HG02798 (cell line): Measurements from ENCODE around the gene ECE1.

Experiments used
- ATAC-seq: cut with Tn5 transposase; IDR thresholded peaks from one replicate; pipeline ENCODE4 v1.9.1; 2021; ENCODE audit warnings: mild to moderate bottlenecking; ENCODE audit not compliant: unreplicated experiment, poor library complexity

Gene ECE1

GRCh38 chr1:21257431-21258135 is 32.7 kb downstream of the ECE1 start:
- no peak for ATAC-seq

- no peak for ATAC-seq
Measured at GRCh38 chr1:21256776-21257175, 33.5 kb downstream of the ECE1 start.

- no peak for ATAC-seq
Measured at GRCh38 chr1:21255943-21256320, 34.3 kb downstream of the ECE1 start.

GRCh38 chr1:21255284-21255942 is 34.9 kb downstream of the ECE1 start:
- no peak for ATAC-seq

GRCh38 chr1:21254335-21254951 is 35.8 kb downstream of the ECE1 start:
- no peak for ATAC-seq

GRCh38 chr1:21251773-21252471 is 38.3 kb downstream of the ECE1 start:
- no peak for ATAC-seq

- no peak for ATAC-seq
Measured at GRCh38 chr1:21249940-21250493, 40.2 kb downstream of the ECE1 start.

- no peak for ATAC-seq
Measured at GRCh38 chr1:21247892-21248715, 42.2 kb downstream of the ECE1 start.

- no peak for ATAC-seq
Measured at GRCh38 chr1:21246905-21247642, 43.2 kb downstream of the ECE1 start.

- no peak for ATAC-seq
Measured at GRCh38 chr1:21245688-21246229, 44.5 kb downstream of the ECE1 start.

GRCh38 chr1:21244986-21245687 is 45.1 kb downstream of the ECE1 start:
- ATAC-seq: no peak

- ATAC-seq: no peak
Measured at GRCh38 chr1:21244154-21244553, 46.1 kb downstream of the ECE1 start.

GRCh38 chr1:21242846-21243245 is 47.4 kb downstream of the ECE1 start:
- ATAC-seq: no peak

GRCh38 chr1:21241771-21242581 is 48.3 kb downstream of the ECE1 start:
- ATAC-seq: no peak

- no peak for ATAC-seq
Measured at GRCh38 chr1:21240706-21241105, 49.6 kb downstream of the ECE1 start.

- ATAC-seq: no peak
Measured at GRCh38 chr1:21239221-21239620, 51.0 kb downstream of the ECE1 start.

GRCh38 chr1:21238141-21238800 is 52.0 kb downstream of the ECE1 start:
- no peak for ATAC-seq
